ENCODE data around the gene GNA12.

DNA sequence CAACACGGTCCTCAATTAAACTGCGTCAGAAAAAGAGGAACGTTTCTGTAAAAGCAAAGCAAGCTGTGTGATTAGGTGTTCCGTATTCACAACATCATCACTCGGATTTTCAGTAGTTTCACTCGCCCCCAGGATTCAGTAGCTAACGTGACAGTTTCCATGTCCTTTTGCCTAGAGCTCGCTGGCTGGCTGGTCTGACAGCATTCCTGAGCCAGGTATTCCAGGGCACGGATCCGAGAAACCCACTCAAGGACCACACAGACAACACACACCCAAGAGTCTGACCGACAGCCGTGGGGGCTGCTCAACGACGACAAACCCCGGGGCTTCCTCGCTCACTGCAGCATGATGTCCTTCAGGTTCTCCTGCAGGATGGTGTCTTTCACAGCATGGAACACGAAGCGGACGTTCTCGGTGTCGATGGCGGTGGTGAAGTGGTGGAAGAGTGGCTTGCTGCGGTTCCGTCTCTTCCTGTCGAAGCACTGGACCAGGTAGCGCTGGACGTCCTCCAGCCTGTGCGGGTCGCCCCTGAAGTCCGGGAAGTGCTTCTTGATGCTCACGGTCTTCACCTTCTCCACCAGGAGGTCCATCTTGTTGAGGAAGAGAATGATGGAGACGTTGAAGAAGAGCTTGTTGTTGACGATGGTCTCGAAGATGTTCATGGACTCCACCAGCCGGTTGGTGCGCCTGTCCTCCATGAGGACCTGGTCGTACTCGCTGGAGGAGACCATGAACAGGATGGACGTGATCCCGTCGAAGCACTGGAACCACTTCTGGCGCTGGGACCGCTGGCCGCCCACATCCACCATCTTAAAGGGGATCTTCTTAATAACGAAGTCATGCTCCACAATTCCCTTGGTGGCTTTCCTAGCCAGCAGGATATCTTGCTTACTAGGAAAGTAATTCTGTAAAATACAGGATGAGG is 113.0 kb downstream of the GNA12 start:
- TF ChIP-seq, protein P1, sequence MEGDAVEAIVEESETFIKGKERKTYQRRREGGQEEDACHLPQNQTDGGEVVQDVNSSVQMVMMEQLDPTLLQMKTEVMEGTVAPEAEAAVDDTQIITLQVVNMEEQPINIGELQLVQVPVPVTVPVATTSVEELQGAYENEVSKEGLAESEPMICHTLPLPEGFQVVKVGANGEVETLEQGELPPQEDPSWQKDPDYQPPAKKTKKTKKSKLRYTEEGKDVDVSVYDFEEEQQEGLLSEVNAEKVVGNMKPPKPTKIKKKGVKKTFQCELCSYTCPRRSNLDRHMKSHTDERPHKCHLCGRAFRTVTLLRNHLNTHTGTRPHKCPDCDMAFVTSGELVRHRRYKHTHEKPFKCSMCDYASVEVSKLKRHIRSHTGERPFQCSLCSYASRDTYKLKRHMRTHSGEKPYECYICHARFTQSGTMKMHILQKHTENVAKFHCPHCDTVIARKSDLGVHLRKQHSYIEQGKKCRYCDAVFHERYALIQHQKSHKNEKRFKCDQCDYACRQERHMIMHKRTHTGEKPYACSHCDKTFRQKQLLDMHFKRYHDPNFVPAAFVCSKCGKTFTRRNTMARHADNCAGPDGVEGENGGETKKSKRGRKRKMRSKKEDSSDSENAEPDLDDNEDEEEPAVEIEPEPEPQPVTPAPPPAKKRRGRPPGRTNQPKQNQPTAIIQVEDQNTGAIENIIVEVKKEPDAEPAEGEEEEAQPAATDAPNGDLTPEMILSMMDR (IDR thresholded peaks at IDR 0.05), result no peak
- no peak for TF ChIP-seq POLR2A (IDR thresholded peaks at IDR 0.05)

Data from right lobe of liver (tissue), 4 donors.